ENCODE measurements around the gene CREB3. TPM values are rescaled to one million over a fixed set of nuclear protein-coding genes. Genes with fewer than 3 reads are reported as not detected.
A peak's percentile ranks its signal among the peaks of the same experiment; 100 is the strongest.

CREB3 gene
- total and polyA plus RNA-seq, 4 donors = 9.2 to 21.4 (median 18.1) TPM

DNA sequence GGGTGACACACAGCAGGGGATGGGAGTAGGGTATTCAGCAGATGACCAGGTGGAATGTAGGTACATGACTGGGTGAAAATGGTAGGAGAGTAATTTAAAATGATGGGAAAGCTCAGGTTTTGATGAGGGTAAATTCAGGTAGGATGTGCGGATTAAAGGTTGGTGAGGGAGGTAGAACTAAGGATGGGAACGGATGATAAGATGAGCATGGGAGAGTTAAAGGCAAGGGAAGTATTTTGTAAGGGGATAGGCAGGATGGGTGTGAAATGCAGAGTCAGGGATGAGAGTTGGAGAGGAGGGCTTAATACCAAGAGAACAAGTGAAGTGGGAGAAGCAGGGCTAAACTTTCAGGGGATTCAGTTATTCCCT lies 2.0 kb upstream of the CREB3 start:
- H3K27me3 ChIP-seq (ENCODE audit: control insufficient read depth in 4 of 4, insufficient read depth in 4 of 4, low read length in 3 of 4) = no peaks in the 10 kb centered on the region
- H3K27ac ChIP-seq (ENCODE audit: low read depth in 1 of 2, low read length in 2 of 2) = peak overlapping the region; percentile 95 to 98
- H3K36me3 ChIP-seq (ENCODE audit: control insufficient read depth in 4 of 4, insufficient read depth in 3 of 4, low read depth in 1 of 4, low read length in 3 of 4) = peaks cover 0 to 8% (median 2%) of the 10 kb centered on the region in 4 donors
- H3K4me3 ChIP-seq (ENCODE audit: low read depth in 1 of 3, low read length in 3 of 3) = peak overlapping the region; percentile 75 to 91 (median 85)
- no peak for DNase-seq (ENCODE audit: low spot score)
- WGBS = 77% methylated on average over 2 of the region's 2 CpGs
- H3K9me3 ChIP-seq (ENCODE audit: control insufficient read depth in 4 of 4, low read length in 3 of 4) = no peaks in the 10 kb centered on the region
- H3K4me1 ChIP-seq (ENCODE audit: control insufficient read depth in 4 of 4, insufficient read depth in 4 of 4, low read length in 3 of 4) = peaks cover 21 to 64% (median 56%) of the 10 kb centered on the region in 4 donors
- TF ChIP-seq SP1 (IDR thresholded peaks at IDR 0.05) = no peak
- TF ChIP-seq FOXA2 (IDR thresholded peaks at IDR 0.05) = no peak
- no peak for TF ChIP-seq TAF1 (conservative IDR thresholded peaks at IDR 0.05)
- TF ChIP-seq HNF4A (conservative IDR thresholded peaks at IDR 0.05) = no peak
- no peak for TF ChIP-seq ATF3 (IDR thresholded peaks at IDR 0.05)
- TF ChIP-seq GABPA (IDR thresholded peaks at IDR 0.05 in 1 of 2, conservative IDR thresholded peaks at IDR 0.05 in 1 of 2) = no peak
- no peak for TF ChIP-seq NR2F2 (IDR thresholded peaks at IDR 0.05)
- TF ChIP-seq YY1 (IDR thresholded peaks at IDR 0.05) = no peak
- TF ChIP-seq, protein P1, sequence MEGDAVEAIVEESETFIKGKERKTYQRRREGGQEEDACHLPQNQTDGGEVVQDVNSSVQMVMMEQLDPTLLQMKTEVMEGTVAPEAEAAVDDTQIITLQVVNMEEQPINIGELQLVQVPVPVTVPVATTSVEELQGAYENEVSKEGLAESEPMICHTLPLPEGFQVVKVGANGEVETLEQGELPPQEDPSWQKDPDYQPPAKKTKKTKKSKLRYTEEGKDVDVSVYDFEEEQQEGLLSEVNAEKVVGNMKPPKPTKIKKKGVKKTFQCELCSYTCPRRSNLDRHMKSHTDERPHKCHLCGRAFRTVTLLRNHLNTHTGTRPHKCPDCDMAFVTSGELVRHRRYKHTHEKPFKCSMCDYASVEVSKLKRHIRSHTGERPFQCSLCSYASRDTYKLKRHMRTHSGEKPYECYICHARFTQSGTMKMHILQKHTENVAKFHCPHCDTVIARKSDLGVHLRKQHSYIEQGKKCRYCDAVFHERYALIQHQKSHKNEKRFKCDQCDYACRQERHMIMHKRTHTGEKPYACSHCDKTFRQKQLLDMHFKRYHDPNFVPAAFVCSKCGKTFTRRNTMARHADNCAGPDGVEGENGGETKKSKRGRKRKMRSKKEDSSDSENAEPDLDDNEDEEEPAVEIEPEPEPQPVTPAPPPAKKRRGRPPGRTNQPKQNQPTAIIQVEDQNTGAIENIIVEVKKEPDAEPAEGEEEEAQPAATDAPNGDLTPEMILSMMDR (IDR thresholded peaks at IDR 0.05; ENCODE audit: low read depth, low read length, missing input control) = no peak
- no peak for TF ChIP-seq RXRA (IDR thresholded peaks at IDR 0.05)
- no peak for TF ChIP-seq FOXA1 (IDR thresholded peaks at IDR 0.05)
- no peak for TF ChIP-seq ZBTB33 (IDR thresholded peaks at IDR 0.05)
- TF ChIP-seq JUND (IDR thresholded peaks at IDR 0.05) = no peak
- TF ChIP-seq HNF4G (IDR thresholded peaks at IDR 0.05) = no peak
- TF ChIP-seq RAD21 (IDR thresholded peaks at IDR 0.05) = no peak
- TF ChIP-seq MAX (IDR thresholded peaks at IDR 0.05) = no peak
- no peak for TF ChIP-seq REST (IDR thresholded peaks at IDR 0.05)
- peak overlapping the region; percentile 25 to 96 for H3K9ac ChIP-seq (ENCODE audit: low read depth in 1 of 2, low read length in 2 of 2)

Data from liver (tissue), 9 donors.